ENCODE data around the gene TMEM79.

The TMEM79 gene

GRCh38 chr1:156248323-156248683, 35.8 kb upstream of the TMEM79 start:
- H3K79me2 ChIP-seq (ENCODE audit: insufficient read depth, low read length) = no peaks in the 10 kb centered on the region
- ATAC-seq (ENCODE audit: insufficient read depth, low read depth) (0 out of 3 replicates have a peak, but pooled peaks have one; percentile 1), DNase-seq (no peak)
- no peaks in the 10 kb centered on the region for H3K9me3 ChIP-seq (ENCODE audit: insufficient read depth, low read length, severe bottlenecking)
- H3K4me3 ChIP-seq (ENCODE audit: low read depth in 1 of 2, low read length in 2 of 2) = no peak overlapping the region
- H3K4me1 ChIP-seq (ENCODE audit: insufficient read depth, low read length) = no peaks in the 10 kb centered on the region
- H3K27me3 ChIP-seq (ENCODE audit: insufficient read depth, low read length, poor library complexity) = no peaks in the 10 kb centered on the region
- TF ChIP-seq EZH2 (IDR thresholded peaks at IDR 0.05; ENCODE audit: borderline replicate concordance, low read depth, low read length, severe bottlenecking) = no peak
- no peak for TF ChIP-seq CTCF (IDR thresholded peaks at IDR 0.05; ENCODE audit: borderline replicate concordance, extremely low read depth, low read length, poor library complexity, severe bottlenecking)
- no peak overlapping the region for H3K4me2 ChIP-seq (ENCODE audit: insufficient read depth, low read length)
- no peak overlapping the region for H2AFZ ChIP-seq (ENCODE audit: low read depth, low read length)
- H4K20me1 ChIP-seq (ENCODE audit: insufficient read depth, low read length) = peaks cover 17% of the 10 kb centered on the region
- no peak overlapping the region for H3K9ac ChIP-seq (ENCODE audit: low read depth, low read length)
- H3K27ac ChIP-seq (ENCODE audit: low read length) = no peak overlapping the region
- peaks cover 46% of the 10 kb centered on the region for H3K36me3 ChIP-seq (ENCODE audit: insufficient read depth, low read length)

- H2AFZ ChIP-seq (ENCODE audit: low read depth, low read length) = no peak overlapping the region
- TF ChIP-seq CTCF (IDR thresholded peaks at IDR 0.05; ENCODE audit: borderline replicate concordance, extremely low read depth, low read length, poor library complexity, severe bottlenecking) = no peak
- TF ChIP-seq EZH2 (IDR thresholded peaks at IDR 0.05; ENCODE audit: borderline replicate concordance, low read depth, low read length, severe bottlenecking) = no peak
- H3K4me1 ChIP-seq (ENCODE audit: insufficient read depth, low read length) = no peaks in the 10 kb centered on the region
- H3K27ac ChIP-seq (ENCODE audit: low read length) = no peak overlapping the region
- H3K9ac ChIP-seq (ENCODE audit: low read depth, low read length) = no peak overlapping the region
- H3K36me3 ChIP-seq (ENCODE audit: insufficient read depth, low read length) = peaks cover 59% of the 10 kb centered on the region
- DNase-seq = no peak
- H3K27me3 ChIP-seq (ENCODE audit: insufficient read depth, low read length, poor library complexity) = no peaks in the 10 kb centered on the region
- no peaks in the 10 kb centered on the region for H3K9me3 ChIP-seq (ENCODE audit: insufficient read depth, low read length, severe bottlenecking)
- H3K79me2 ChIP-seq (ENCODE audit: insufficient read depth, low read length) = no peaks in the 10 kb centered on the region
- ATAC-seq (ENCODE audit: insufficient read depth, low read depth) = no peak
- H4K20me1 ChIP-seq (ENCODE audit: insufficient read depth, low read length) = peaks cover 17% of the 10 kb centered on the region
- no peak overlapping the region for H3K4me2 ChIP-seq (ENCODE audit: insufficient read depth, low read length)
- no peak overlapping the region for H3K4me3 ChIP-seq (ENCODE audit: low read depth in 1 of 2, low read length in 2 of 2)
Measured at GRCh38 chr1:156249593-156249992, 34.5 kb upstream of the TMEM79 start.

GRCh38 chr1:156251527-156251926, 32.6 kb upstream of the TMEM79 start:
- Histone ChIP-seq H3K27ac (ENCODE audit: low read length) (no peak overlapping the region), H3K79me2 (ENCODE audit: insufficient read depth, low read length) (no peaks in the 10 kb centered on the region), H3K4me3 (ENCODE audit: low read depth in 1 of 2, low read length in 2 of 2) (no peak overlapping the region), H2AFZ (ENCODE audit: low read depth, low read length) (no peak overlapping the region), H3K4me1 (ENCODE audit: insufficient read depth, low read length) (no peaks in the 10 kb centered on the region), H3K36me3 (ENCODE audit: insufficient read depth, low read length) (peaks cover 71% of the 10 kb centered on the region), H3K9me3 (ENCODE audit: insufficient read depth, low read length, severe bottlenecking) (no peaks in the 10 kb centered on the region), H4K20me1 (ENCODE audit: insufficient read depth, low read length) (peaks cover 16% of the 10 kb centered on the region), H3K27me3 (ENCODE audit: insufficient read depth, low read length, poor library complexity) (no peaks in the 10 kb centered on the region), H3K4me2 (ENCODE audit: insufficient read depth, low read length) (no peak overlapping the region), H3K9ac (ENCODE audit: low read depth, low read length) (no peak overlapping the region)
- ATAC-seq (ENCODE audit: insufficient read depth, low read depth) = no peak
- TF ChIP-seq CTCF (IDR thresholded peaks at IDR 0.05; ENCODE audit: borderline replicate concordance, extremely low read depth, low read length, poor library complexity, severe bottlenecking) (no peak), EZH2 (IDR thresholded peaks at IDR 0.05; ENCODE audit: borderline replicate concordance, low read depth, low read length, severe bottlenecking) (no peak)
- no peak for DNase-seq

GRCh38 chr1:156253634-156254033, 30.5 kb upstream of the TMEM79 start:
- TF ChIP-seq EZH2 (IDR thresholded peaks at IDR 0.05; ENCODE audit: borderline replicate concordance, low read depth, low read length, severe bottlenecking) (no peak), CTCF (IDR thresholded peaks at IDR 0.05; ENCODE audit: borderline replicate concordance, extremely low read depth, low read length, poor library complexity, severe bottlenecking) (no peak)
- Histone ChIP-seq H3K36me3 (ENCODE audit: insufficient read depth, low read length) (peaks cover 90% of the 10 kb centered on the region), H3K4me3 (ENCODE audit: low read depth in 1 of 2, low read length in 2 of 2) (no peak overlapping the region), H3K9ac (ENCODE audit: low read depth, low read length) (no peak overlapping the region), H3K27ac (ENCODE audit: low read length) (no peak overlapping the region), H4K20me1 (ENCODE audit: insufficient read depth, low read length) (peaks cover 13% of the 10 kb centered on the region), H3K9me3 (ENCODE audit: insufficient read depth, low read length, severe bottlenecking) (no peaks in the 10 kb centered on the region), H3K4me1 (ENCODE audit: insufficient read depth, low read length) (no peaks in the 10 kb centered on the region), H3K79me2 (ENCODE audit: insufficient read depth, low read length) (no peaks in the 10 kb centered on the region), H2AFZ (ENCODE audit: low read depth, low read length) (no peak overlapping the region), H3K27me3 (ENCODE audit: insufficient read depth, low read length, poor library complexity) (no peaks in the 10 kb centered on the region), H3K4me2 (ENCODE audit: insufficient read depth, low read length) (no peak overlapping the region)
- ATAC-seq (ENCODE audit: insufficient read depth, low read depth) = no peak
- DNase-seq = no peak
